Measurements from ENCODE around the gene PTPRE.

The PTPRE gene

DNA sequence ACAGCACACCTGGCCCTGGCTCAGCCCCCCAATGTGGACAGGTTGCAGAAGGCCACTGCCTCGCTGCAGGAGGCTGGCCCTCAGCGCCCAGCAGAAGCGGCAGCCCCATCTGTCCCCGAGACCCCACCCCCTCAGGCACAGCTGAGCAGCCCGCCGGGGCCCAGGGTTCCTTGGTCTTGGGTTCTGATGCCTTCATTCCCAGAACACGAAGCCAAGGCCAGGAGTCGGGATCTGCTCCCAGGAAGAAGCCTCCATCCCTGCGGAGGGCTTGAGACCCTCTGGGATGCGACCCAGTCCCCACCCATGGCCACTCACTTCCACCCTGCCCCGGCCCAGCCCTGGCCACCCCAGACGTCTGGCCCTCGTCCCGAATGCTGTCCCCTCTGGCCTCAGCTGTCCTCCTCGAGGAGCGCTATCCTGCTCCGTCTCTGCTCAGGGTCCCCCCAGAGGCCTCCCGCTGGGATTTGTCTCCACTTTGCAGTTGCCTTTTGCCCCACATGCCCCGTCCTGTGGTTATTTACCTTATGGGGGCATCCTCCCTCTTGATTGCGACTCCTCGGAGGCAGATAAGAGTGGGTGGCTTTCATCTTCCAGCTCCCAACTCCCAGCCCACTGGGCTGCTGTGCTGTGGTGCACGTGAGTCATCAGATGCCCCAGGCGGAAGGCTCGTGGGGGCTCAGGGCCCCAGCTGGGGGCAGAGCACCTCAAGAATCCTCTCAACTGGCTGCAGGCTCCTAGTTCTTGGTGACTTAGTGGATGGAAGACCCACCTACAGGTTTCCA lies 121.8 kb downstream of the PTPRE start:
- Histone ChIP-seq H3K27ac (ENCODE audit: poor library complexity, severe bottlenecking) (no peak overlapping the region), H3K27me3 (ENCODE audit: insufficient read depth, poor library complexity, severe bottlenecking) (no peaks in the 10 kb centered on the region), H3K36me3 (ENCODE audit: low read depth) (no peaks in the 10 kb centered on the region), H3K9me3 (ENCODE audit: severe bottlenecking) (no peaks in the 10 kb centered on the region), H3K4me1 (ENCODE audit: insufficient read depth, poor library complexity, severe bottlenecking) (no peaks in the 10 kb centered on the region), H3K4me3 (ENCODE audit: severe bottlenecking) (no peak overlapping the region)
- TF ChIP-seq, protein P1, sequence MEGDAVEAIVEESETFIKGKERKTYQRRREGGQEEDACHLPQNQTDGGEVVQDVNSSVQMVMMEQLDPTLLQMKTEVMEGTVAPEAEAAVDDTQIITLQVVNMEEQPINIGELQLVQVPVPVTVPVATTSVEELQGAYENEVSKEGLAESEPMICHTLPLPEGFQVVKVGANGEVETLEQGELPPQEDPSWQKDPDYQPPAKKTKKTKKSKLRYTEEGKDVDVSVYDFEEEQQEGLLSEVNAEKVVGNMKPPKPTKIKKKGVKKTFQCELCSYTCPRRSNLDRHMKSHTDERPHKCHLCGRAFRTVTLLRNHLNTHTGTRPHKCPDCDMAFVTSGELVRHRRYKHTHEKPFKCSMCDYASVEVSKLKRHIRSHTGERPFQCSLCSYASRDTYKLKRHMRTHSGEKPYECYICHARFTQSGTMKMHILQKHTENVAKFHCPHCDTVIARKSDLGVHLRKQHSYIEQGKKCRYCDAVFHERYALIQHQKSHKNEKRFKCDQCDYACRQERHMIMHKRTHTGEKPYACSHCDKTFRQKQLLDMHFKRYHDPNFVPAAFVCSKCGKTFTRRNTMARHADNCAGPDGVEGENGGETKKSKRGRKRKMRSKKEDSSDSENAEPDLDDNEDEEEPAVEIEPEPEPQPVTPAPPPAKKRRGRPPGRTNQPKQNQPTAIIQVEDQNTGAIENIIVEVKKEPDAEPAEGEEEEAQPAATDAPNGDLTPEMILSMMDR (IDR thresholded peaks at IDR 0.05; ENCODE audit: poor library complexity, severe bottlenecking), result no peak
- ATAC-seq (ENCODE audit: low read depth) (no peak), DNase-seq (ENCODE audit: low spot score) (peak; percentile 45)

DNA sequence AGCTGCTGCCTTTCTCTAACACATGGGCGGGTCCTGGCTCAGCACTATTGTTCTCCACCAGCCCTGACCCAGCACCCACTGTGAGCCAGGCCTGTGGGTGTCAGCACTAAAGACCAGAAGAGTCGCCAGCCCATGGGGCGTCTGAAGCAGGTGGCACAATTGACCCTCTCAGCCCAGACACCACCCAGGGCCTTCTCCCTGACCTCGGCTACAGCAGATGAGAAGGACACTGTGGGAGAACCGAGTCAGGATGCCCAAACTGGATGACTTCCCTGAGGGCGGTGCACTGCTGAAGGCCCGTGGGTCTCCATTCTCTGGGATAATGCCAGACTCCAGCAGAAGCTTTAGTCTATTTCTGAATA lies 122.4 kb downstream of the PTPRE start:
- DNase-seq (ENCODE audit: low spot score) (no peak), ATAC-seq (ENCODE audit: low read depth) (no peak)
- no peaks in the 10 kb centered on the region for H3K4me1 ChIP-seq (ENCODE audit: insufficient read depth, poor library complexity, severe bottlenecking)
- no peaks in the 10 kb centered on the region for H3K27me3 ChIP-seq (ENCODE audit: insufficient read depth, poor library complexity, severe bottlenecking)
- TF ChIP-seq, protein P1 (IDR thresholded peaks at IDR 0.05; ENCODE audit: poor library complexity, severe bottlenecking), result no peak
- H3K4me3 ChIP-seq (ENCODE audit: severe bottlenecking), result no peak overlapping the region
- H3K36me3 ChIP-seq (ENCODE audit: low read depth), result no peaks in the 10 kb centered on the region
- no peak overlapping the region for H3K27ac ChIP-seq (ENCODE audit: poor library complexity, severe bottlenecking)
- no peaks in the 10 kb centered on the region for H3K9me3 ChIP-seq (ENCODE audit: severe bottlenecking)

DNA sequence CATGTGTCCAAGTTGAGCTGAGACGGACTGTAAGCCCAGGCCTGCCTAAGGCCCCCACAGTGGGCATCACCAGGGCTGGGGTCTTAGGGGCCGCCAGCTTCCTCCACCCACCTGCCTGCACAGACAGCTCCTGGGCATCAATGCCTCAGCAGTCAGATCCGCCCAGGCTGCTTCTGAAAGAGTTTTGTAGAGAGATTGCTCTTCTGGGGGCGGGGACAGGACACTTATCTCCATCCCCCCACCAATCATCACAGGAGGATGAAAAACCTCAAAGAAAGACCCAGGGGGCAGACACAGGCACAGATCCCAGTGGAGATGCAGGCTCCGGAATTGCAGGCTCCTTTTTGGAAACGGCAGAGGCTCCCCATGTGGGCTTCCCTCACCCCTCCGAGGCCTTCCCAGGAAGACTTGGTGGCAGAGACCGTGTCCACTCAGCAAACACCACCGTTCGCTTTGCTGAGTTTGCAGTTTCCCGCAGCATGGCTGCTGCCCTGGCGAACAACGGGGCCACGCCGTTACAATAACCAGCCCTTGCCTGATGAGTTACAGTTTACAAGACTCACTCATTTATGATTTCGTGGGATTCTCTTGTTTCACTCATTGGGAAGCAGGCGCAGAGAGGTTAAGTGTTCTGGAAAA lies 122.9 kb downstream of the PTPRE start:
- H3K36me3 ChIP-seq (ENCODE audit: low read depth), result no peaks in the 10 kb centered on the region
- peak; percentile 28 for DNase-seq (ENCODE audit: low spot score)
- TF ChIP-seq, protein P1 (IDR thresholded peaks at IDR 0.05; ENCODE audit: poor library complexity, severe bottlenecking), result no peak
- H3K4me3 ChIP-seq (ENCODE audit: severe bottlenecking), result no peak overlapping the region
- H3K27ac ChIP-seq (ENCODE audit: poor library complexity, severe bottlenecking), result no peak overlapping the region
- no peaks in the 10 kb centered on the region for H3K4me1 ChIP-seq (ENCODE audit: insufficient read depth, poor library complexity, severe bottlenecking)
- no peaks in the 10 kb centered on the region for H3K9me3 ChIP-seq (ENCODE audit: severe bottlenecking)
- H3K27me3 ChIP-seq (ENCODE audit: insufficient read depth, poor library complexity, severe bottlenecking), result no peaks in the 10 kb centered on the region
- ATAC-seq (ENCODE audit: low read depth), result no peak

DNA sequence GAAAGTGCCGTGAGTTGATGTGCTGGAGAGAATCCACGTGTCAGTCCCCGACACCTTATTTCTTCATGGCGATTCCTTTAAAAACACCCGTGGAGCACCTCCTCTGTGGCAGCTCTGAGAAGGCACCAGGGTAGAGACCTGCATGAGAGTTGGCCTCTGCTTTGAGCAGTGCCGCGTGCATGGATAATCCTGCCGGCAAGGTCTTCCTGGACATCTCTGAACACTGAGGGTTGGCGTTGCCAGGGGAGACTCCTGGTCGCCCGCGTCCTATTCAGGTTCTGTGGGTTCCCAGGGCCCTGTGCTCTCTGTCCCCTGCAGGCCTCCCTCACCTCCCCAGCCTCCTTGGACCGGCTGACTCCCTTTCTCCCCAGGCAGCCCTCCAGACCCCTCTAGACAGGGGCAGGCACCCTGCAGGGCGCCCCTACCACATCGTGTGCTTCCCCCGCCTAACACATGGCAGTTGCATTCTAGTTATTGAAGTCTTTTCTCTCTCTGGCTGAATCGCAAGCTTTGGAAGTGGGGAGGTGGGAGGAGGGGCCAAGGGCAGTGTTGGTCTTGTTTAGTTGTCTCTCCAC lies 123.7 kb downstream of the PTPRE start:
- H3K4me1 ChIP-seq (ENCODE audit: insufficient read depth, poor library complexity, severe bottlenecking), result no peaks in the 10 kb centered on the region
- no peaks in the 10 kb centered on the region for H3K36me3 ChIP-seq (ENCODE audit: low read depth)
- DNase-seq (ENCODE audit: low spot score) (peak; percentile 37), ATAC-seq (ENCODE audit: low read depth) (no peak)
- no peaks in the 10 kb centered on the region for H3K9me3 ChIP-seq (ENCODE audit: severe bottlenecking)
- TF ChIP-seq, protein P1 (IDR thresholded peaks at IDR 0.05; ENCODE audit: poor library complexity, severe bottlenecking), result no peak
- H3K4me3 ChIP-seq (ENCODE audit: severe bottlenecking), result no peak overlapping the region
- no peak overlapping the region for H3K27ac ChIP-seq (ENCODE audit: poor library complexity, severe bottlenecking)
- H3K27me3 ChIP-seq (ENCODE audit: insufficient read depth, poor library complexity, severe bottlenecking), result no peaks in the 10 kb centered on the region
